Neural cell (in vitro differentiated cells): Measurements from ENCODE around the gene ZNF148.

Source experiments
- CTCF ChIP-seq: fragments of 450-650 bp; IDR thresholded peaks from 2 replicates; pipeline ENCODE4 v1.5.1; 2014; ENCODE audit warnings: antibody characterized with exemption, mild to moderate bottlenecking, moderate library complexity; ENCODE audit not compliant: poor library complexity, severe bottlenecking
- EP300 ChIP-seq: fragments of 450-650 bp; conservative IDR thresholded peaks from 2 replicates; pipeline ENCODE4 v1.6.1; 2014; ENCODE audit warnings: antibody characterized with exemption, mild to moderate bottlenecking, moderate library complexity; ENCODE audit not compliant: poor library complexity, severe bottlenecking
- EZH2 ChIP-seq: fragments of 200-600, 300-800 bp; shearing (Covaris generic), sonication (generic); IDR thresholded peaks from 2 replicates; pipeline ENCODE4 v1.6.1; 2014; ENCODE audit warnings: antibody characterized with exemption, low read length, borderline replicate concordance, mild to moderate bottlenecking; ENCODE audit not compliant: insufficient read depth, poor library complexity, severe bottlenecking
- MXI1 ChIP-seq: fragments of 450-650 bp; conservative IDR thresholded peaks from 2 replicates; pipeline ENCODE4 v1.6.1; 2014; ENCODE audit warnings: antibody characterized with exemption, mild to moderate bottlenecking; ENCODE audit not compliant: poor library complexity, severe bottlenecking
- SMC3 ChIP-seq: fragments of 450-650 bp; conservative IDR thresholded peaks from 2 replicates; pipeline ENCODE4 v1.6.1; 2014; ENCODE audit warnings: antibody characterized with exemption, mild to moderate bottlenecking, moderate library complexity; ENCODE audit not compliant: poor library complexity

GRCh38 chr3:125394406-125394805, 19.3 kb upstream of the ZNF148 start:
- TF ChIP-seq CTCF = no peak
- no peak for TF ChIP-seq SMC3
- no peak for TF ChIP-seq MXI1
- no peak for TF ChIP-seq EP300
- TF ChIP-seq EZH2 = no peak
